GDM1 (cell line): ENCODE results near the gene UPK3A.
"Not testable (repeated sequence)": the region's sequence is repeated elsewhere in the genome, so short reads cannot be mapped to it uniquely, and the experiment has no call there.

ENCODE experiments used
- DNase-seq: peaks from one replicate; lab custom pipeline; 2025; lab: John Stamatoyannopoulos, UW

The UPK3A gene

GRCh38 chr22:45281010-45281409 is 3.7 kb upstream of the UPK3A start:
- DNase-seq, result no peak

GRCh38 chr22:45285263-45286058 is 712 bp downstream of the UPK3A start:
- DNase-seq, result no peak

- no peak for DNase-seq
Observed at GRCh38 chr22:45286854-45287551, 2.3 kb downstream of the UPK3A start.

- DNase-seq, result no peak
Observed at GRCh38 chr22:45290410-45290936, 5.7 kb downstream of the UPK3A start.

- DNase-seq, result no peak
Observed at GRCh38 chr22:45291061-45291930, 6.5 kb downstream of the UPK3A start.

- DNase-seq, result no peak
Observed at GRCh38 chr22:45291931-45292290, 7.2 kb downstream of the UPK3A start.

GRCh38 chr22:45292731-45293442 is 8.1 kb downstream of the UPK3A start:
- no peak for DNase-seq

- no peak for DNase-seq
Observed at GRCh38 chr22:45294030-45294429, 9.3 kb downstream of the UPK3A start.

- not testable (repeated sequence) for DNase-seq
Observed at GRCh38 chr22:45295004-45295403, 10.3 kb downstream of the UPK3A start.

- no peak for DNase-seq
Observed at GRCh38 chr22:45295492-45295891, 10.7 kb downstream of the UPK3A start.

- no peak for DNase-seq
Observed at GRCh38 chr22:45296628-45297297, 12.0 kb downstream of the UPK3A start.

GRCh38 chr22:45298934-45299505 is 14.3 kb downstream of the UPK3A start:
- no peak for DNase-seq

GRCh38 chr22:45302751-45303150 is 18.0 kb downstream of the UPK3A start:
- no peak for DNase-seq

- DNase-seq, result no peak
Observed at GRCh38 chr22:45303181-45303580, 18.4 kb downstream of the UPK3A start.

- no peak for DNase-seq
Observed at GRCh38 chr22:45304971-45305370, 20.2 kb downstream of the UPK3A start.

- DNase-seq, result no peak
Observed at GRCh38 chr22:45305456-45306075, 20.8 kb downstream of the UPK3A start.

- DNase-seq, result no peak
Observed at GRCh38 chr22:45306139-45306538, 21.4 kb downstream of the UPK3A start.

GRCh38 chr22:45308391-45308956 is 23.7 kb downstream of the UPK3A start:
- DNase-seq, result no peak

GRCh38 chr22:45308957-45309421 is 24.2 kb downstream of the UPK3A start:
- DNase-seq, result no peak
